ENCODE measurements around the gene A2ML1.
A peak's percentile ranks its signal among the peaks of the same experiment; 100 is the strongest.
"Not testable (repeated sequence)": the region's sequence is repeated elsewhere in the genome, so short reads cannot be mapped to it uniquely, and the experiment has no call there.

The A2ML1 gene

DNA sequence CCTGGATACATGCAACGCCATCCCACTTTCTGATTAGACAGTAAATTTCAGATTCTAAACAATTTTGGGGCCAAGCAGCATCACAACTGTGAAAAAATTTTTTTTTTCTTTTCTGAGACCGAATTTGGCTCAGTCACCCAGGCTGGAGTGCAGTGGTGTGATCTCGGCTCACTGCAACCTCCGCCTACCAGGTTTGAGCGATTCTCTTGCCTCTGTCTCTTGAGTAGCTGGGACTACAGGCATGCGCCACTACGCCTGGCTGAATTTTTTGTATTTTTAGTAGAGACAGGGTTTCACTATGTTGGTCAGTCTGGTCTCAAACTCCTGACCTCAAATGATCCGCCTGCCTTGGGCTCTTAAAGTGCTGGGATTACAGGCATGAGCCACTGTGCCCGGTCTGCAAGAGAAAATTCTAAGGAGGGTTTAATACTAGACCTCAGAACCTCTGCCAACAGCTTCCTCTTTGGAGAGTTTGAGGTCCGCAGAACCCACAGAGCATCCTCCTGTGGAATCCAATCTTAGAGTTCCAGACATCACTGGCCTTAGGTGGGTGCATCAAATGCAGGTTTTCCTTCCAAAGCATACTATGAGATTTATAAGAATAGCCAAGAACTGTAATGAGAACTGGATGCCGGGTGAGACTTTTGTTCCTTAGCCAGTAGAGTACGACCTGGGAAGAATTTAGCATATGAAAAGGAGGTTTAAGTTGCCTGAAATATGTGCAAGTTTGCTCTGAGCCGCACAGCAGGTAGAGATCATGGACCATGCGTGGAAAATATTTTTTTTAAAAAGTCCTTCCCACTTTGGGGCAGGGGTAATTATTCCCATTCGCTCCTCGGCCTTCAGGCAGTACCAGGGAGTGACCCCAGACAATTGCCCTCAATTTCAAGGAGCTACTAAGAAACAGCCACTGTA, 84.1 kb downstream of the A2ML1 start:
- no peak for DNase-seq (ENCODE audit: low read depth)

DNA sequence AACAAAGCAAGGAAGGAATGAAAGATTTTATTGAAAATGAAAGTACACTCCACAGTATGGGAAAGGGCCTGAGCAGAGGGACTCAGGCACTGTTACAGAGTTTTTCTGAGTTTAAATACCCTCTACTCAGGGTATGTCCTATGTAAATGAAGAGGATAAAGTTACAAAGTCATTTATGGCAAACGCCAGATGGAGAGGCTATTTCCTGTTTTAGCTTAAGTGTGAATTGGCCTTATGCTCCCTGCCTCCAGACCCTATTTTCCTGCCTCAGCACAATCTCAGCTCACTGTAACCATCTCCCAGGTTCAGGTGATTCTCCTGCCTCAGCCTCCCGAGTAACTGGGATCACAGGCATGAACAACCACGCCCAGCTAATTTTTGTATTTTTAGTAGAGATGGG, 85.1 kb downstream of the A2ML1 start:
- DNase-seq (ENCODE audit: low read depth) = no peak

DNA sequence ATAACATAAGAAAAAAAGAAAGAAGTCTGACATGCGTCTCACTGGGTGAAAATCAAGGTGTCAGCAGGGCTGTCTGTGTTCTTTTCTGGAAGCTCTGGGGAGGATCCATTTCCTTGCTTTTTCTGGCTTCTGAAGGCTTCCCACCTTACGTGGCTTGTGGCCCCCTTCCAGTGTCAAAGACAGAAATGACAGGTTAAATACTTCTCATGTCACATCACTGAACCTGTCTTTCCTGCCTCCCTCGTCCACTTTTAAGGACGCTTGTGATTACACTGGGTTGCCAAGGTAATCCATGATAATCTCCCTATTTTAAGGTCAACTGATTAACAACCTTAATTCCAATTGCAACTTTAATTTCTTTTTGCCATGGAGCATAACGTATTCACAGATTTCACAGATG, 87.3 kb downstream of the A2ML1 start:
- DNase-seq (ENCODE audit: low read depth) = no peak

DNA sequence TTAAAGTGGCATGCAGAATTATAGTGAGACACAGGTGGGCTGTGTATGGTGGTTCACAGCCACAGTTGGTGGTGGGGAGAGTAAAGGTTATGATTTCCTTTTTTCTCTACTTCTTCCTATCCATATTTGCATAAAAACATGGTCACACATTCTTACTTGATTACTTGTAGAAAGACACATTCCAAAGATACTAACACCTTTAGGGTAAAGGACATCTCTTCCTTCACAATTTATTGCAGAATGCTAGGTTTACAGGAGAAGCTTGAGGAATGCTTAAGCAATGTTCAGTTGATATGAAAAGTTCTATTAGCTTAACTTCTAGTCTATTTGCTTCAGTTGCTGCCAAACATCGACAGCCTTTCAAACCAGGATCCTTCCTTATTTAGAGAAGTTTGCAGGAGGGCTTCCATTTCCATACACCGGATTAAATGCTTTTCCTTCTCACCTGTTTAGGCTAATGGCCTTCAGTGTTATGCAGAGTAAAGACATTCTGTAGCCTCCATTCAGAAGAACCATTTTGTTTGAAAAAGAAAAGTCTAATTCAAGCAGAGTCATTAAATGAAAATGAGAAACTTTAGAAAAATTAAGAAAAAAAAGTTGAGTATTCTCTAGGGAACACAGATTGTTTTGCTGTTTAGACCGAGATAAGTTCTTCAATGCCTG, 89.3 kb downstream of the A2ML1 start:
- DNase-seq (ENCODE audit: low read depth) = no peak

DNA sequence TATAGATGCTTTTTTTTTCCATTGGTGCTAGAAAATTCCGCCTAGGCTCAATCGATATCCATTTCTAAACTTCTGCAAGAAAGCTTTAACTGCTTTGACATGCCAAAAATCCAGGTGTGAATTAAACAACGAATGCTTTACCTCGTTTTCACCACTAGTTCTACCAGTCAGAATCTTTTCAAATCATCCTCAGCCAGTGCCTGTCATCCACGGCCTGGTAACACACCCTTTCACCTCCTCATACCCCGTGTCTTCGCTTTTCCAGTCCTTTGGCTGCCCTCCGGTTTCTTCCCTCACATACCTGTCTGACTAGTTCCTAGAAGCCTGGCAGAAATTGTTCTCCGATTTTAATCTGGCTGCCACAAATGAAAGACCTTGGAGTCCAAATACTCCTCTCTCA, 90.5 kb downstream of the A2ML1 start:
- DNase-seq (ENCODE audit: low read depth) = no peak

DNA sequence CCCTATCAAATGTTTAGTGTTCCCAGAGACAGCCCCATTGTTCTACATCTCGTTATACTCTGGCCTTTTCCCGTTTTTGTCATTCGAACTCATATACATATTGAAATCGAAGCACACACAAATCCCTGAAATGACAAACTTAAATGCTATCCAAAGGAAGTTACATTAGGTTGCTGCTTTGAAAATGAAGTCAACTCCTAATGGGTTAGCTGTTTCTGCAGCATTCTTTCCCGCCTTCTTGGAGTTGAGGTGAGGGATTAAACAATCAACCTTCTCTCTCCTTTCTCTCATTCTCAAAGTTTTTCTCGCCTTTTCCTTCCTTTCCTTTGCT, 91.2 kb downstream of the A2ML1 start:
- no peak for DNase-seq (ENCODE audit: low read depth)

DNA sequence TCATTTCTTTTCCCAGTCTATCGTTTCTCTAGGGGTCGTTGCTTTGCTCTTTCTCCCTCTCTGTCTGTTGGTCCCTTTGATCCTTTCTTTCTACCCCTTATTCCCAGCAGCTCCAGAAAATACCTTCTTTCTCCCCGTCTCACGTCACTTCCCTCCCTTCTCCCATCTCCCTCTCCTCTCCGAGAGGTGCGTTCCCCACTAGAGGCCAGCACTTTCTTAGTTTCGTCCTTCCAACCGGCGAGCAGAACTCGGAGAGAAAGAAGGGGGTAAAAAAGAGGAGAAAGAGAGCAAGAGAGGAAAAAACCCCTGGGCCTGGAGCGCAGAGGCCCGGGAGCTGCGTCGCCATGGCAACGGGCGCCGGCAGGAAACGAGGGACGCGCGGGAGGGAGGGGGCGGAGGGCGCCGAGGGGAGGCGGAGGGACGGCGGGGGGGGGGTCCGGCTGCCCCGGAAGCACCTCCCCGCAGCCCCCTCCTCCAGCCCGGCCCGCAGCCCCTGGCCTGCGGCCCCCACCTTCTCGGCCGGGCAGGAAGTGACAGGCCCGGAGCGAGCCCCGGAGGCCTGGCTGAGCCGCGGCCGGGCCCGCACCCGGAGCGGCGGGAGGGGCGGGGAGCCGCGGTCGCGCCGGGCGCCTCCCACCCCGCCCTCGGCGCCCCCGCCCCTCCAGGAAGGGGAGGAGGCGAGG, 91.8 kb downstream of the A2ML1 start, which contains the start of gene PHC1:
TSS of gene PHC1 (plus strand) at position 477 of the 683 bp plus-strand sequence. CDS start 3,169 bp downstream, outside the sequence.
- peak; percentile 71 for DNase-seq (ENCODE audit: low read depth)

DNA sequence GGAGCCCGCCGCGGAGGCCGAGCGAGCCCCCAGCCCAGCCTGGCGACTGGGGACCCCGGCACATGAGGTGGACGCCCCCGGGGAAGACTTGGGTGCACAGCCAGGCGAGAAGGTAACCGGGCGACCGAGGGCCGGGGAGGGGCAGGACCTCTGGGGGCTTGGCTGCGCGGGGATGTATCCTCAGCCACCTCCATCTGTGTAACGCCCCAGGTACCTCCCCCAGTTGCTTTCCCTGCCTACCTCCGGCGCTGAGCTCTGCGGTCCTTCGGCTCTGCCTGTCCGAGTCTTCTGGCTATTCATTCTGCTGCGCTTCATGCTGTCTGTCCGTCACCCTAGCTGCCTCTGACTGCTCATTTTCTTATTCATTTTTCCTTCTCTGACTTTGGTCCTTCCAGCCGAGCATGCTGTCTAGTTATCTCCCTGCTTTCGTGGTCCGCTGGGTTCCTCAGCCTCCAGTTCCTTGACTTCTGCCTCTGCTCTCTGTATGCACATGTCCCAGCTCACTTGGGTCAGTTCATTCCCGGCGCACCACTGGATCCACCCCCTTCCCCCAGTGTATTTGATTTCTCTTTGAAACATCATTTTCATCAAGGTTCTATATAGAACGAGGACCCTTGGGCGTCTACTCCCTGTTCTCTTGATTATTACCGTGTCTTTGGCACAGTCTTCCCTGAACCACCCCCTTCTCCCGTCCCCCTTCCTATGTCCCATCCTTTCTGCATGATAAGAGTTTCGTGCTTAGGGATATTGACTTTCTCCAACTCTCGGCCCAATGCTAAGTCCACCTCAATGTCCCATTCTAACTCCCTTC, 92.5 kb downstream of the A2ML1 start:
- DNase-seq (ENCODE audit: low read depth) = peak; percentile 63

DNA sequence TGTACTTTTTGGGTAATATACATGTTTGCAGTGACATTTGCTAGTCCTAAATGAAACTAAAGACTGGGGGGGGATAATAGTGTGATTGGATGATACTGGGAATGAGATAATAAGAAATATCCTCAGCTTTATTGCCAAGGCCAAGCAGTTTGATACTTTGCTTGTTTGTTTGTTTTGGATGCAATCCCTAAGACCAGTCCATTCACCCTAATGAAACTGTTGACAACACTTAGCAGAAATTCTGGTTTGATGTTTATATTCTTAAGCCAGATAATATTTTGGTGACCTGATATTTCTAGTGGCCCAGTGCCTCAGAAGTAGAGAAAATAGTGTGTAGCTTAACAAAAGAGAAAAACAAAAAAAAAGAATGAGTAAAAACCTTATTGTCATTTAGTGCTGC, 93.7 kb downstream of the A2ML1 start:
- no peak for DNase-seq (ENCODE audit: low read depth)

DNA sequence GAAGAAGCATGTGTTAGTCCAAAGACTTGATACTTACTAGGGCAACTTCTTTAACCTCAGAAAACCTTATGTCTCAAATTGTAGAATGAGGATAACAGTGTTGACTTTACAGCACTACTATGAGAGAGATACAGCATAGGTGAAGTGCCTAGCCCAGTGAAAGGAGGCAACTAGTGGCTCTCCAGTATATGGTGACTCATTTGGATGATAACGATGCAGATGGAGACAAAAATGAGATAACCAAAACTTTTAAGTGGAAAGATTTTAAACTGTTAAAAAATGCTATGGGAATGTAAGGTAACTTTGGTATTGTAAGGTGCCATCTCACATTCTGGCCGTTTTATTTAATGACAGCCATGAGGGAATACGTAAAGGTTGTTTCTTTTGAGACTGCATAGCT, 94.6 kb downstream of the A2ML1 start:
- DNase-seq (ENCODE audit: low read depth) = no peak

DNA sequence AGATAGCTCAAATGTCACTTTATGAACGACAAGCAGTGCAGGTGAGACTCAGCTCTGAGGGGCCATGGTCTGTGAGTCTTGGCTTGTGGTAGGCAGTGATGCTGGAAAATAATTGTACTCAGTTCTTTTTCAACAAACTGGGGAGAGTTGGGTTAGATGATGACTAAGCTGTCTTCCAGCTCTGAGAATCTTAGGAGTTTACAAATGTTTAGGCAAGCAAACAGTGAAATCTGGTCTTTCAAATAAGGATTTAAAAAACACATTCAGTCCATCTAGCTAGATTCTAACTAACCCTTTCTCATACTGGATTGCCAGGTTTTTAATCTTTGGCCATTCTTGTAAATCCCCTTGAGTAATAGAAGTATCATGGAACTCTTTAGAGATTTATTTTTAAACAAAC, 95.3 kb downstream of the A2ML1 start:
- DNase-seq (ENCODE audit: low read depth) = peak; percentile 54

DNA sequence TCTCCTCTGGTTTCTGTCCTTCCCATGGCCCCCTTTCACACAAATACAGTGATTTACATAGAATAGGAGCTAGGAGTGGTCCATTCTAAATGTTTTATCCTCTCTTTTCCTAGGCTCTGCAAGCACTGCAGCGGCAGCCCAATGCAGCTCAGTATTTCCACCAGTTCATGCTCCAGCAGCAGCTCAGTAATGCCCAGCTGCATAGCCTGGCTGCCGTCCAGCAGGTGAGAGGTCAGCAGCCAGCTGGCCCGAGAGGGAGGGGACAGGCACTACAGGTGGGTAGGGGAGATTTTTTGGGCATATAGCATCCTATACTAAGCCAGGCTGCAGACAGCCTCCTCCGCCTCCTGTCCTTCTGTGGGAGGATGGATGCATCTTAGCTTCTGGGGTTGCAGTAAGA, 97.2 kb downstream of the A2ML1 start:
- not testable (repeated sequence) for DNase-seq (ENCODE audit: low read depth)

DNA sequence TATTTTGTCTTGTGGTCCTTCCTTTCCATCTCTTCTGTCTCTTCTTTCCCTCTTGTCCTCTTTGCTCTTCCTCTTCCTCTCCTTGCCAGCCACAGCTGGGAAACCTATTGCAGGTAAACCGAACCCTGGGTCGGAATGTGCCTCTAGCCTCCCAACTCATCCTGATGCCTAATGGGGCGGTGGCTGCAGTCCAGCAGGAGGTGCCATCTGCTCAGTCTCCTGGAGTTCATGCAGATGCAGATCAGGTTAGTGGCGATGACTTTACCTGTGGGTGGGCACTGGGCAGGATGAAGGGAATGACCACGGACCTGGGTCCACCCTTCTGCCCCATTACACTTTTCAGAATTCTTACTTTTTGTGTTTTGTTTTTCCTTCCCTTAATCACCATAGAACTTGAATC, 100.1 kb downstream of the A2ML1 start:
- no peak for DNase-seq (ENCODE audit: low read depth)
